ENCODE data around the gene ZCCHC14. TPM values are rescaled to one million over a fixed set of nuclear protein-coding genes. Genes with fewer than 3 reads are reported as not detected.
A peak's percentile ranks its signal among the peaks of the same experiment; 100 is the strongest.
"Not testable (repeated sequence)": the region's sequence is repeated elsewhere in the genome, so short reads cannot be mapped to it uniquely, and the experiment has no call there.

The ZCCHC14 gene
- total and polyA plus RNA-seq, 2 of the 13 experiments (the other 11 are each of a cell fraction or from before 2014, with no cell fraction given), result 12.4 to 12.5 TPM

GRCh38 chr16:87519170-87519569 is 26.3 kb upstream of the ZCCHC14 start:
- CTCF ChIA-PET (ENCODE audit: low intra/inter-chr PET ratio, low total read pairs); FAIRE-seq: not testable (repeated sequence)

GRCh38 chr16:87518430-87519051 is 25.7 kb upstream of the ZCCHC14 start:
- H3K36me3 ChIP-seq (replicated peaks in 1 of 2; ENCODE audit: control insufficient read depth in 1 of 2, insufficient read depth in 2 of 2, low read length in 2 of 2); FAIRE-seq; intact Hi-C loops (cut with micrococcal nuclease; ENCODE audit: unreplicated experiment); H3K79me2 ChIP-seq (ENCODE audit: insufficient read depth, low read length); H3K9me3 ChIP-seq (ENCODE audit: low read length); H2AFZ ChIP-seq (ENCODE audit: low read length); H3K27ac ChIP-seq (ENCODE audit: extremely low read length, insufficient read depth, low read length); in situ Hi-C loops (cut with HindIII; ENCODE audit: extremely low pct_ligation_motif_present, low pct_unique_long_range_greater_than_20kb); DNase-seq (ENCODE audit: low spot score); BruUV-seq (replicated peaks); CTCF ChIA-PET (ENCODE audit: low intra/inter-chr PET ratio, low total read pairs); H3K4me3 ChIP-seq (replicated peaks in 1 of 3; ENCODE audit: insufficient read depth in 1 of 3, low read depth in 2 of 3, low read length in 3 of 3); H3K9ac ChIP-seq (ENCODE audit: insufficient read depth, low read depth, low read length); H4K20me1 ChIP-seq (ENCODE audit: insufficient read depth, low read length): not testable (repeated sequence)
- TF ChIP-seq ZNF891 (CRISPR knock-in tag; IDR thresholded peaks at IDR 0.05), result 0 out of 2 replicates have a peak, but pooled peaks have one; percentile 36
- POLR2A ChIA-PET, result interaction anchor here (1.0 to 1.3 kb wide), 2 partner anchors 10 to 18 kb away, joined by 3 to 5 read pairs; no protein-coding TSS in a partner anchor
- peaks cover 5 to 25% of the 10 kb centered on the region in 2 experiments; a peak in 3 of 5 replicates for H3K27me3 ChIP-seq (ENCODE audit: control insufficient read depth in 1 of 2, insufficient read depth in 2 of 2, low read length in 2 of 2)
- H3K4me1 ChIP-seq (ENCODE audit: insufficient read depth, low read length), result peaks cover 15% of the 10 kb centered on the region
- ATAC-seq, result peak; percentile 41
- WGBS (ENCODE audit: low lambda C conversion rate), result 56% methylated on average over 17 of the region's 21 CpGs
- peak overlapping the region; percentile 32; the same call in 1 of the 2 replicates for H3K4me2 ChIP-seq (ENCODE audit: low read depth, low read length)

More at GRCh38 chr16:87519170-87519569, 26.3 kb upstream of the ZCCHC14 start:
- H2AFZ ChIP-seq (ENCODE audit: low read length); H3K4me3 ChIP-seq (replicated peaks in 1 of 3; ENCODE audit: insufficient read depth in 1 of 3, low read depth in 2 of 3, low read length in 3 of 3); H4K20me1 ChIP-seq (ENCODE audit: insufficient read depth, low read length); in situ Hi-C loops (cut with HindIII; ENCODE audit: extremely low pct_ligation_motif_present, low pct_unique_long_range_greater_than_20kb); H3K9me3 ChIP-seq (ENCODE audit: low read length); H3K9ac ChIP-seq (ENCODE audit: insufficient read depth, low read depth, low read length); DNase-seq (ENCODE audit: low spot score); H3K36me3 ChIP-seq (replicated peaks in 1 of 2; ENCODE audit: control insufficient read depth in 1 of 2, insufficient read depth in 2 of 2, low read length in 2 of 2); BruUV-seq (replicated peaks); H3K79me2 ChIP-seq (ENCODE audit: insufficient read depth, low read length); intact Hi-C loops (cut with micrococcal nuclease; ENCODE audit: unreplicated experiment); H3K27ac ChIP-seq (ENCODE audit: extremely low read length, insufficient read depth, low read length): not testable (repeated sequence)
- TF ChIP-seq MAFK (conservative IDR thresholded peaks at IDR 0.05 in 1 of 2, IDR thresholded peaks at IDR 0.05 in 1 of 2; ENCODE audit: low read length in 2 of 2), result peak in 1 of 2 experiments; percentile 49; a peak in 2 of 4 replicates
- peak; percentile 78 for TF ChIP-seq ZNF263 (CRISPR knock-in tag; IDR thresholded peaks at IDR 0.05)
- POLR2A ChIA-PET, result interaction anchor here (1.0 to 1.3 kb wide), 2 partner anchors 10 to 17 kb away, joined by 3 to 5 read pairs; no protein-coding TSS in a partner anchor
- Histone ChIP-seq H3K4me2 (ENCODE audit: low read depth, low read length) (peak overlapping the region; percentile 32; the same call in 1 of the 2 replicates), H3K27me3 (ENCODE audit: control insufficient read depth in 1 of 2, insufficient read depth in 2 of 2, low read length in 2 of 2) (peaks cover 5 to 22% of the 10 kb centered on the region in 2 experiments; a peak in 3 of 5 replicates), H3K4me1 (ENCODE audit: insufficient read depth, low read length) (peaks cover 20% of the 10 kb centered on the region)
- 13% methylated on average over 4 of the region's 4 CpGs for WGBS (ENCODE audit: low lambda C conversion rate)
- peak; percentile 12; the same call in 1 of the 3 replicates for ATAC-seq

All from HepG2 (cell line).